Stimulated activated CD8-positive, alpha-beta memory T cell treated with anti-CD3 and anti-CD28 coated beads, Interleukin-12 subunit alpha, Interleukin-12 subunit beta, amount 100 ng/mL, for 24 hours (primary cell): Measurements from ENCODE around the gene CCL8.
"Not testable (repeated sequence)": the region's sequence is repeated elsewhere in the genome, so short reads cannot be mapped to it uniquely, and the experiment has no call there.

Experiments used
- DNase-seq: peaks from one replicate; pipeline ENCODE4 v3.0.0-alpha.2; 2020; ENCODE audit errors: extremely low read depth

The CCL8 gene

GRCh38 chr17:34314279-34314678 is 5.0 kb upstream of the CCL8 start:
- DNase-seq, result no peak

- no peak for DNase-seq
These were observed 761 bp upstream of the CCL8 start for GRCh38 chr17:34318474-34318873.

- DNase-seq, result no peak
These were observed 2.7 kb downstream of the CCL8 start for GRCh38 chr17:34321964-34322363.

- not testable (repeated sequence) for DNase-seq
These were observed 8.3 kb downstream of the CCL8 start for GRCh38 chr17:34327580-34327979.

GRCh38 chr17:34337701-34338100 is 18.5 kb downstream of the CCL8 start:
- no peak for DNase-seq

- DNase-seq, result no peak
These were observed 20.0 kb downstream of the CCL8 start for GRCh38 chr17:34339138-34339770.

GRCh38 chr17:34341916-34342315 is 22.7 kb downstream of the CCL8 start:
- DNase-seq, result no peak

- no peak for DNase-seq
These were observed 27.8 kb downstream of the CCL8 start for GRCh38 chr17:34347063-34347462.

GRCh38 chr17:34349751-34350150 is 30.5 kb downstream of the CCL8 start:
- DNase-seq, result no peak

- DNase-seq, result no peak
These were observed 31.9 kb downstream of the CCL8 start for GRCh38 chr17:34351096-34351495.

GRCh38 chr17:34352191-34352590 is 33.0 kb downstream of the CCL8 start:
- no peak for DNase-seq

- DNase-seq, result no peak
These were observed 35.4 kb downstream of the CCL8 start for GRCh38 chr17:34354637-34355036.

GRCh38 chr17:34356194-34356593 is 37.0 kb downstream of the CCL8 start, which contains the start of gene CCL13:
Gene CCL13 (plus strand): TSS chr17:34356480. CDS start chr17:34356527, 47 bp downstream.
- no peak for DNase-seq

- DNase-seq, result no peak
These were observed 38.2 kb downstream of the CCL8 start for GRCh38 chr17:34357398-34357797.

GRCh38 chr17:34358631-34359030 is 39.4 kb downstream of the CCL8 start:
- no peak for DNase-seq

- DNase-seq, result no peak
These were observed 41.5 kb downstream of the CCL8 start for GRCh38 chr17:34360601-34361270.

GRCh38 chr17:34361478-34362061 is 42.3 kb downstream of the CCL8 start:
- peak; percentile 36 for DNase-seq

GRCh38 chr17:34363183-34363661 is 44.0 kb downstream of the CCL8 start, which contains the start of gene CCL1:
Gene CCL1 (minus strand): TSS chr17:34363233. CDS start chr17:34363161, 72 bp downstream.
- no peak for DNase-seq

GRCh38 chr17:34364751-34365150 is 45.5 kb downstream of the CCL8 start:
- no peak for DNase-seq

GRCh38 chr17:34365340-34365739 is 46.1 kb downstream of the CCL8 start:
- DNase-seq, result no peak

- DNase-seq, result no peak
These were observed 46.8 kb downstream of the CCL8 start for GRCh38 chr17:34366010-34366409.

GRCh38 chr17:34366529-34367107 is 47.4 kb downstream of the CCL8 start:
- DNase-seq, result no peak
